ENCODE data around the gene XPR1. TPM values are rescaled to one million over a fixed set of nuclear protein-coding genes. Genes with fewer than 3 reads are reported as not detected.

The XPR1 gene
- total and polyA plus RNA-seq, 5 experiments from 2014 or later: 2.8 to 19.1 (median 4.6) TPM

GRCh38 chr1:180603223-180603849 is 28.5 kb upstream of the XPR1 start:
- no peak overlapping the region for H3K27ac Mint-ChIP-seq
- ATAC-seq (no peak), DNase-seq (no peak)
- no peak overlapping the region for H3K4me3 Mint-ChIP-seq
- H3K36me3 Mint-ChIP-seq: no peaks in the 10 kb centered on the region
- no peaks in the 10 kb centered on the region for H3K4me1 Mint-ChIP-seq
- H3K27me3 Mint-ChIP-seq: peaks cover 0 to 4% (median 0%) of the 10 kb centered on the region in 5 donors
- no peaks in the 10 kb centered on the region for H3K9me3 Mint-ChIP-seq
- POLR2A ChIA-PET: no interaction called here

DNA sequence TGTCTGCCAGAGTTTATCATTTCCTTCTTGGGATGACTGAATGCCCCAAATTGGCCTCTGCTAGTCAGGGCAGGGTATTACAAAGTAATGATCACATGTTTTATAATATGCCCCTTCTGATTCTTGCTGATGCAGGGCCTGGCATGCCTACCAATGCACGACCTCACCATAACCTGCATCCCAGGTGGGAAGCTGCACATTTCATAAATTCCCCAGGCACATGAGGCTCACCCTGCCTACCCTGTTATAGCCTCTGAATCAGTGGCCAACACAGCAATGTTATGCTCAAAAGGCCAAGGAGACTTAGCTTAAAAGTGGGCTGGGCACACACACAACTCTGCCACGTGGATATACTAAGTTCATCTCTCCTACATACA is 28.0 kb upstream of the XPR1 start:
- Mint-ChIP-seq H3K4me1 (no peaks in the 10 kb centered on the region), H3K27ac (no peak overlapping the region), H3K4me3 (no peak overlapping the region), H3K36me3 (no peaks in the 10 kb centered on the region), H3K27me3 (peaks cover 0 to 4% (median 0%) of the 10 kb centered on the region in 5 donors), H3K9me3 (no peaks in the 10 kb centered on the region)
- ATAC-seq (no peak), DNase-seq (no peak)
- POLR2A ChIA-PET: no interaction called here

- POLR2A ChIA-PET: no interaction called here
- peaks cover 0 to 1% (median 0%) of the 10 kb centered on the region in 9 donors for H3K9me3 Mint-ChIP-seq
- H3K4me1 Mint-ChIP-seq: peaks cover under 1 to 4% (median 3%) of the 10 kb centered on the region in 4 donors
- ATAC-seq (no peak), DNase-seq (no peak)
- no peaks in the 10 kb centered on the region for H3K36me3 Mint-ChIP-seq
- no peak overlapping the region for H3K4me3 Mint-ChIP-seq
- no peak overlapping the region for H3K27ac Mint-ChIP-seq
- peaks cover 0 to 4% (median 0%) of the 10 kb centered on the region in 5 donors for H3K27me3 Mint-ChIP-seq
Measured at GRCh38 chr1:180606155-180606554, 25.7 kb upstream of the XPR1 start.

- Mint-ChIP-seq H3K27me3 (no peaks in the 10 kb centered on the region), H3K4me3 (no peak overlapping the region), H3K27ac (peak overlapping the region in 2 of 10 donors; percentile 25 to 75), H3K9me3 (peaks cover 0 to 1% (median 0%) of the 10 kb centered on the region in 9 donors), H3K4me1 (peaks cover 3 to 8% (median 6%) of the 10 kb centered on the region in 4 donors), H3K36me3 (no peaks in the 10 kb centered on the region)
- no peak for ATAC-seq
- POLR2A ChIA-PET: no interaction called here
- DNase-seq: no peak
Measured at GRCh38 chr1:180609643-180610555, 21.9 kb upstream of the XPR1 start.

DNA sequence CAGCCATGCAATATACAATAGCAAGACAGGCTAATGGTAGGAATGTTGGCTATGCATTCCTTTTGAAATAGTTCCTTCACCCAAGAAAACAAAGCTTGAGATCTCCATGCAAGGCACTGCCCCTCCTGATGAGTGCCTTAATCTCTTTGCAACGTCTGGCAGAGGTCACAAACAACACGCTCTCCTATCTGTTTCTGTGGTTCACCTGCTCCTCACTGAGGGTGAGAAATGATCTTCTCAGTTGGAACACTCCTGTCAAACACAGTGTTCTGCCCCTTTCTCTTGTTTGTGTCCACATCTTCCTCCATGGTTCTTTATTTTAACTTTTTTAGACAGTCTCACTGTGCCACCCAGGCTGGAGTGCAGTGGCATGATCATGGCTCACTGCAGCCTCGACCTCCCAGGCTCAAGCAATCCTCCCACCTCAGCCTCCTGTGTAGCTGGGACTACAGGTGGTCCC is 21.2 kb upstream of the XPR1 start:
- POLR2A ChIA-PET: no interaction called here
- Mint-ChIP-seq H3K27ac (peak overlapping the region in 2 of 10 donors; percentile 11 to 57), H3K4me1 (peaks cover 3 to 8% (median 6%) of the 10 kb centered on the region in 4 donors), H3K36me3 (no peaks in the 10 kb centered on the region), H3K4me3 (no peak overlapping the region), H3K9me3 (peaks cover 0 to 1% (median 0%) of the 10 kb centered on the region in 9 donors), H3K27me3 (no peaks in the 10 kb centered on the region)
- ATAC-seq: no peak
- no peak for DNase-seq

- ATAC-seq: peak in 1 of 2 donors; percentile 46
- POLR2A ChIA-PET: interaction anchor here (0.6 kb wide), 1 partner anchor 516 kb away, joined by 4 read pairs; no protein-coding TSS in a partner anchor
- H3K9me3 Mint-ChIP-seq: peaks cover 0 to 1% (median 0%) of the 10 kb centered on the region in 9 donors
- DNase-seq: no peak
- H3K4me3 Mint-ChIP-seq: no peak overlapping the region
- no peaks in the 10 kb centered on the region for H3K36me3 Mint-ChIP-seq
- H3K27ac Mint-ChIP-seq: peak overlapping the region in 4 of 10 donors; percentile 7 to 31 (median 17)
- H3K4me1 Mint-ChIP-seq: peaks cover 3 to 8% (median 6%) of the 10 kb centered on the region in 4 donors
- H3K27me3 Mint-ChIP-seq: no peaks in the 10 kb centered on the region
Measured at GRCh38 chr1:180611016-180611930, 20.5 kb upstream of the XPR1 start.

DNA sequence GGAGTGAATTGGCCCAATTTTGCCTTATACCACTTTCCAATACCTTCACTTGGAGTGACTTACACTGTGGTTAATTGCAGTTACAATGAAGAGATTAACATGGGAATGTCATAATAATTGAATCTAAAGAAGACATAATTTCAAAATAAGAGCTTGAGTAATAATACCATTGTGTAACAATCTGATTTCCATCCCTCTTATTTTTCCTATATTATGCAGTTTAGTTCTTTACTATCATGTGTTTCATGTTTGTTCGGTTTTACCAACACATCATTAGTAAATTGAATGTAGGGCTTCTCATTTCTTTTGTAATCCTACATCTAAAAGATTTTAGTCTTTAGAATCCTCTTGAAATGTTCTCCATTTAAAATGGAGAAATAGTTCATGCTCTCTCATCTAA is 19.2 kb upstream of the XPR1 start:
- H3K4me1 Mint-ChIP-seq: peaks cover 3 to 8% (median 6%) of the 10 kb centered on the region in 4 donors
- DNase-seq: no peak
- H3K27me3 Mint-ChIP-seq: no peaks in the 10 kb centered on the region
- H3K27ac Mint-ChIP-seq: no peak overlapping the region
- no peaks in the 10 kb centered on the region for H3K36me3 Mint-ChIP-seq
- H3K4me3 Mint-ChIP-seq: no peak overlapping the region
- POLR2A ChIA-PET: no interaction called here
- ATAC-seq: no peak
- peaks cover 0 to 1% (median 0%) of the 10 kb centered on the region in 9 donors for H3K9me3 Mint-ChIP-seq

GRCh38 chr1:180614730-180615129 is 17.1 kb upstream of the XPR1 start:
- no peaks in the 10 kb centered on the region for H3K27me3 Mint-ChIP-seq
- peaks cover 0 to 1% (median 0%) of the 10 kb centered on the region in 9 donors for H3K9me3 Mint-ChIP-seq
- no peak overlapping the region for H3K27ac Mint-ChIP-seq
- POLR2A ChIA-PET: no interaction called here
- no peaks in the 10 kb centered on the region for H3K36me3 Mint-ChIP-seq
- no peak for ATAC-seq
- H3K4me3 Mint-ChIP-seq: no peak overlapping the region
- DNase-seq: no peak
- peaks cover 3 to 8% (median 6%) of the 10 kb centered on the region in 4 donors for H3K4me1 Mint-ChIP-seq

- POLR2A ChIA-PET: no interaction called here
- no peaks in the 10 kb centered on the region for H3K27me3 Mint-ChIP-seq
- H3K27ac Mint-ChIP-seq: no peak overlapping the region
- no peak for ATAC-seq
- H3K4me1 Mint-ChIP-seq: peaks cover 3 to 8% (median 5%) of the 10 kb centered on the region in 4 donors
- no peaks in the 10 kb centered on the region for H3K36me3 Mint-ChIP-seq
- no peak overlapping the region for H3K4me3 Mint-ChIP-seq
- peaks cover 0 to 1% (median 0%) of the 10 kb centered on the region in 9 donors for H3K9me3 Mint-ChIP-seq
- DNase-seq: no peak
Measured at GRCh38 chr1:180615493-180616290, 16.1 kb upstream of the XPR1 start.

- POLR2A ChIA-PET: no interaction called here
- H3K9me3 Mint-ChIP-seq: no peaks in the 10 kb centered on the region
- H3K27me3 Mint-ChIP-seq: no peaks in the 10 kb centered on the region
- DNase-seq (no peak), ATAC-seq (no peak)
- no peaks in the 10 kb centered on the region for H3K36me3 Mint-ChIP-seq
- no peak overlapping the region for H3K27ac Mint-ChIP-seq
- no peak overlapping the region for H3K4me3 Mint-ChIP-seq
- peaks cover 0 to 2% (median under 1%) of the 10 kb centered on the region in 4 donors for H3K4me1 Mint-ChIP-seq
Measured at GRCh38 chr1:180616439-180616838, 15.4 kb upstream of the XPR1 start.

GRCh38 chr1:180617774-180618395 is 13.9 kb upstream of the XPR1 start:
- no peaks in the 10 kb centered on the region for H3K36me3 Mint-ChIP-seq
- H3K27me3 Mint-ChIP-seq: no peaks in the 10 kb centered on the region
- no peak overlapping the region for H3K4me3 Mint-ChIP-seq
- H3K27ac Mint-ChIP-seq: no peak overlapping the region
- no peaks in the 10 kb centered on the region for H3K4me1 Mint-ChIP-seq
- ATAC-seq: no peak
- DNase-seq: no peak
- POLR2A ChIA-PET: no interaction called here
- H3K9me3 Mint-ChIP-seq: no peaks in the 10 kb centered on the region

All from naive thymus-derived CD8-positive, alpha-beta T cell (primary cell).